PFSK-1 (cell line): ENCODE measurements around the gene GART.

Source experiments
- FOXP2 ChIP-seq: optimal IDR thresholded peaks from 2 replicates; pipeline ENCODE3; 2011; ENCODE audit warnings: borderline replicate concordance, control low read depth, inconsistent platforms; ENCODE audit not compliant: insufficient read depth; ENCODE audit errors: extremely low read length, extremely low read depth
- POLR2AphosphoS5 ChIP-seq: IDR thresholded peaks from 2 replicates; pipeline ENCODE4 v1.6.1; 2012; ENCODE audit warnings: low read depth, mild to moderate bottlenecking, control low read depth, low read length, moderate library complexity
- REST ChIP-seq, 2 experiments: IDR thresholded peaks; 2 replicates each; pipeline versions ENCODE4 v1.6.1 to v1.8.0; 2011 to 2012; ENCODE audit warnings: low read depth in 2 of 2, low read length in 2 of 2, control low read depth in 1 of 2, inconsistent platforms in 1 of 2, mild to moderate bottlenecking in 1 of 2, moderate library complexity in 1 of 2; ENCODE audit not compliant: insufficient read depth in 1 of 2
- SIN3A ChIP-seq: IDR thresholded peaks from 2 replicates; pipeline ENCODE4 v1.6.1; 2012; ENCODE audit warnings: mild to moderate bottlenecking, low read length, moderate library complexity, borderline replicate concordance; ENCODE audit not compliant: insufficient read depth

GRCh38 chr21:33470701-33471100 is 71.2 kb downstream of the GART start:
- TF ChIP-seq POLR2AphosphoS5 (no peak), FOXP2 (no peak), REST (IDR thresholded peaks at IDR 0.05; ENCODE audit: insufficient read depth in 1 of 2, low read depth in 2 of 2, low read length in 2 of 2) (no peak), SIN3A (no peak)
